ENCODE results near the gene TSNAX. TPM values are rescaled to one million over a fixed set of nuclear protein-coding genes. Genes with fewer than 3 reads are reported as not detected.
"Not testable (repeated sequence)": the region's sequence is repeated elsewhere in the genome, so short reads cannot be mapped to it uniquely, and the experiment has no call there.

The TSNAX gene
- polyA plus RNA-seq, 4 donors = 52.4 to 63.4 (median 60.9) TPM

DNA sequence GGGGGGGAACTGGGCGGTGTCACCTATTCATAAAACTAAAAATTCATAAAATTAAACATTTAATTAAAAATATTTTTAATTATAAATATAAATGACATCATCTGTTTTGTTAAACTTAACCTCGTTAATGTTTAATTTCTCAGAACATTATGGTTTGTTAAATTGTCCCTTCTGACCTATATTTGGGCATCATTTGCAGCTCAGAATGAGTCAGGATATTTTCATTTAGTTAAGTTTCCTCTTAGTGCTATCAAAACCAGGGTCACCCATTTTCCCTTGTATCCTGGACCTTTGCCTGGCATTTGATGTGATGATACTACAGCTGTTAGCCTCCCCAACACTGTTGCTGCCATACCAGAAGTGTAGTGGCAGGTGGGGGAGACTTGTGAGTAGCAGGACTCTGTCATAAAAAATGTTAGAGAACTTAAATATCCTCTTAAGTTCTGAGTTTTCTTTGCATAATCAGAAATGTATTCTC lies 30.3 kb downstream of the TSNAX start:
- DNase-seq (ENCODE audit: low read depth in 4 of 4, low spot score in 3 of 4) = no peak

DNA sequence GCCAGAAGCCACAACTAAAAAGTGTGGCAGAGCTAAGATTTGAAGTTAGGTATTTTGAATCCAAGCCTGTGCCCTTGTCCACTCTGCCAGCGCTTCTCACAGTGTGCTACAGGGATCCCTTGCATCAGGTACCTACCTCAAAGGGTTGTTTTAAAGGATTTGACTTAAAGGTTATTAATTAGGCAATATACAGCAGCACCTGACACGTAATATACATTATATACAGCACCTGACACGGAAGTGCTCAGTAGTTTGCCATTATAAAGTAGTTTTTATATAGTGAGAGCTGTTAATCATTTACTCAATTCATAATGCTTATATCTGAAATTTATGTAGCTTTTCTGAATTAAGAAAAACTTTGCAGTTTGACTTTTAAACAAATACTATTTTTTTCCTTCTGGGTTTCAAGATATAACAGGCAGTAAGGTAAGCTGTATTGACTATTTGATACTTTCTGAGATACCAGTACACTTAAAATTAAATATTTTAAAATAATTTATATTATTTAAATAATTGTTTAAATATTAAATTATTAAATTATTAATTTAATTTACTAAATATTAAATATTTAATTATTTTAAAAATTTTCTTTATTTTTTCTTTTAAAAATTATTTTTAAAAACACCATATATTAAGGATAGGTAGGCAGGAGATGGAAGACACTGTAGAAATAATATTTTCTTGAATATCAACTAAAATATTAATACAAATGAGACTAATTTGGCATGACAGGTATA lies 33.3 kb downstream of the TSNAX start:
- no peak for DNase-seq (ENCODE audit: low read depth in 4 of 4, low spot score in 3 of 4)

DNA sequence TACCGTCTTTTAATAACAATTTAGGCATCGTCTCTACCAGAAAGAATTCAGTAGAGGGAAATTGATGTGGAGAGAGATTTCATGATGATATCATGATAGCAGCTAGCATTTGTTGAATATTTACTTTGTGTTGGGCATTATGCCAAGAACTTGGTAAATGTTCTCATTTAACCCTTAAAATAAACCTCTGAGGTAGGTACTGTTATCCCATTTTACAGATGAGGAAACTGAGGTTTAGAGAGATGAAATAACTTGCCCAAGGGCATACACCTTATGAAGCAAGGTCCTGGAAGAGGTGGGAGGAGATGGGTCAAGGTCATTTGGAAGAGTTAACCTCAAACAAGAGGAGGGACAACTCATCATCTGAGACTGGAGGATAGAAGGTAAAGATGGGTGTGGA lies 34.8 kb downstream of the TSNAX start:
- DNase-seq (ENCODE audit: low read depth in 4 of 4, low spot score in 3 of 4) = no peak

DNA sequence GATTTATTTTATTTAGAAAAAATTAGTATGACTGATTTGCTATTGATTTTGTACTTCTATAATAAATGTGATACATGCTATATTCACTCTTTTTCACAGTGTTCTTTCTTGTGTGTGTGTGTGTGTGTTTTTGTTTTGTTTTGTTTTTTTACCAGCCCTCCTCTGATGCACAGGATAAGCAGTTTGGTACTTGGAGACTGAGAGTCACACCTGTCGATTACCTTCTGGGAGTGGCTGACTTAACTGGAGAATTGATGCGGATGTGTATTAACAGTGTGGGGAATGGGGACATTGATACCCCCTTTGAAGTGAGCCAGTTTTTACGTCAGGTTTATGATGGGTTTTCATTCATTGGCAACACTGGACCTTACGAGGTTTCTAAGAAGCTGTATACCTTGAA lies 35.9 kb downstream of the TSNAX start:
- no peak for DNase-seq (ENCODE audit: low read depth in 4 of 4, low spot score in 3 of 4)

DNA sequence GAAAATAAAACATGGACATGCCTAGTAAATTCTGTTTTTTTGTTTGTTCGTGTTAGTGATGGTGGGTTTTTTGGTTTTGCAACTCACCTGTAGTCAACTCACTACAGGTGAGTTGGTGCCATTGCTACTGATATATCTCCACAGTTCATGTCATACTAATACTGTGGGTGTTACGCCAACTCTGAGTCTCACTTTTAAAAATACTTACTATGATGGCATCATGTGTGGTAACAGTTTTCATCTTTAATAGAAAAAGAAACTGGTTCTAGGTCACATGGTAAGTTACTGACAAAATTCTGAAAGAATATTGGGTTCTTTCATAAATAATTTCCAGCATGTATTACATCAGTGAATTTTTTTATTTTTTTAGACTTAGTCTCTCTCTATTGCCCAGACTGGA lies 38.0 kb downstream of the TSNAX start:
- DNase-seq (ENCODE audit: low read depth in 4 of 4, low spot score in 3 of 4) = no peak

DNA sequence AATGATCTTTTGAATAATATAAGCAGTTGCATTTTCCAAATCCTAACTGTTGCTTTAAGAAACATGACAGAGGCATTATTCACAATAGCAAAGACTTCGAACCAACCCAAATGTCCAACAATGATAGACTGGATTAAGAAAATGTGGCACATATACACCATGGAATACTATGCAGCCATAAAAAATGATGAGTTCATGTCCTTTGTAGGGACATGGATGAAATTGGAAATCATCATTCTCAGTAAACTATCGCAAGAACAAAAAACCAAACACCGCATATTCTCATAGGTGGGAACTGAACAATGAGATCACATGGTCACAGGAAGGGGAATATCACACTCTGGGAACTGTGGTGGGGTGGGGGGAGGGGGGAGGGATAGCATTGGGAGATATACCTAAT lies 41.8 kb downstream of the TSNAX start:
- not testable (repeated sequence) for DNase-seq (ENCODE audit: low read depth in 4 of 4, low spot score in 3 of 4)

DNA sequence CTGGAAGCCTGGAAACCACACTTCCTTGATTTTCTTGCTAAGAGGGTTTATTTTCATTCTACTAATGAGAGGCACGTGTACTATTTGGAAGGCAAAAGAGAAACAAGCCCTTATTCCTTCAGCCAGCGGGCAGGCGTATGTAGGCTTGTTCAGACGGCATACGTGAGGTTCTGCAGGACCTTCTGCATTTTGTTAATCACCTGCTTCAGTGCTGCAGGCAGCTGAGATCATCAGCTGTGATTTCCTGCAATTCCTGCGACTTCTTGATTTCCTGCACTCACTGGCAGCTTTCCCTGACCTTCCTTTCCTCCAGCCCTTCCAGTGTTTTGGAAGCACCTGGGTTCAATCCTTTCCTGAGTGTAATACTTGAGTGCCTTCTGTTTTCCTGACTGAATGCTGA lies 43.4 kb downstream of the TSNAX start:
- DNase-seq (ENCODE audit: low read depth in 4 of 4, low spot score in 3 of 4) = no peak

DNA sequence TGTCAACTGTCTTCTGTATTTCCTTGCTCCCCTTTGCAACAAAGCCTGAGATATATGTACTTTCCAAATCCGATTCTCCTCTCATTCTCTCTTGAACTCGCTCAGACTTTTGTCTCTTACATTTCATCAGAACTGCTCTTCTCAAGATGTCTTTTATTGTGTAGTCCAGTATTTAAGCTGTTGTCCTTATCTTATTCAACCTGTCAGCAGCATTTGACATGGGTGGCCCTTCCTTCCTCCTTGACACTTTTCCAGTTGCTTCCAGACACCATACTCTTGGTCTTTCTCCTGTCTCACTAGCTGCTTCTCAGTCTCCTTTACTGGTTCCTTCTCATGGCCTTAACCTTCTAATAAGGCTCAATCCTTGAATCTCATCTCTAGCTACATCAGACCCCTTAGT lies 47.0 kb downstream of the TSNAX start:
- DNase-seq (ENCODE audit: low read depth in 4 of 4, low spot score in 3 of 4) = no peak

DNA sequence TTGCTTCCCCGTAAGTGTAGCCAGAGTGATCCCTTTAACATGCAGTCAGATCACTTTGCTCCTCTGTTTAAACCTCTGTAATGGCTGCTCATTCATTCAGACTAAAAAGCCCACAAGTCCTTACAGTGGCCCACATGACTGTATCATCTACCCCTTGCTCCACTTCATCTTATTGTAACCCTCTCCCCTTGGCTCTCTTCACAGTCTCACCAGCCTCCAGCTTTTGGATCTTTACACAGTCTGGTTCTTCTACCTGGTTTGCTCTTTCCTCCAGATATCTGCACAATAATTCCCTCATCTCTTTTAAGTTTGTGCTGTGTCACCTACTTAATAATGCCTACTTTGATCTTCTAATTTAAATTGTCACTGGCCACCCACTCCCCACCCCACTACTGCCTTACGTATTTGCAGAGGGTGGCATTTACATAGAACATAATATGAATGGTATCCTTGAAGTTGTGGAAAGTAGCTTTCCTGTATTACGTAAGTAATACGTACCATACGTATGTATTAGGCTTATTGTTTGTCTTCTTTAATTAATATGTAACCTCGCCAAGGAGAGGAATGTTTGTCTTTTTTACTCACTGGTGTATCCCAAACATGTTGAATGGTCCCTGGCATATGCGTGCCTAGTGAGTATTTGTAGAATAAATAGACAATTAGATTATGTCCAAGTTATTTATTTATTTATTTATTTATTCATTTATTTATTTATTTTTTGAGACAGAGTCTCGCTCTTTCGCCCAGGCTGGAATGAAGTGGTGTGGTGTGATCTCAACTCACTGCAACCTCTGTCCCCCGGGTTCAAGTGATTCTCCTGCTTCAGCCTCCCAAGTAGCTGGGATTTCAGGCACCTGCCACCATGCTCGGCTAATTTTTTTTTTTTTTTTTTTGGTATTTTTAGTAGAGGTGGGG lies 48.6 kb downstream of the TSNAX start:
- DNase-seq (ENCODE audit: low read depth in 4 of 4, low spot score in 3 of 4) = no peak

DNA sequence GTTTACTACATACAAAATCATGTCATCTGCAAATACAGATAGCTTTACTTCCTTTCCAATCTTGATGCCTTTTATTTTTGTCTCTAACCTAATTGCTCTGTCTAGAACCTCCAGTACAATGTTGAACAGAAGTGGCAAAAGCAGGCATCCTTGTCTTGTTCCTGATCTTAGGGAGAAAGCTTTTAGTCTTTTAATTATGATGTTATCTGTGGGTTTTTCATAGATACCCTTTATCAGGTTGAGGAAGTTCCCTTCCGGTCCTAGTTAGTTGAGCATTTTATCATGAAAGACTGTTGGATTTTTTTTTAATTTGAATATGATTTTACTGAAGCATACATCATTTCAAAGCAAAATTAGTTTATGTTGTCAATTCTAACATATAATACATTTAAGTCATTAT lies 52.4 kb downstream of the TSNAX start:
- no peak for DNase-seq (ENCODE audit: low read depth in 4 of 4, low spot score in 3 of 4)

DNA sequence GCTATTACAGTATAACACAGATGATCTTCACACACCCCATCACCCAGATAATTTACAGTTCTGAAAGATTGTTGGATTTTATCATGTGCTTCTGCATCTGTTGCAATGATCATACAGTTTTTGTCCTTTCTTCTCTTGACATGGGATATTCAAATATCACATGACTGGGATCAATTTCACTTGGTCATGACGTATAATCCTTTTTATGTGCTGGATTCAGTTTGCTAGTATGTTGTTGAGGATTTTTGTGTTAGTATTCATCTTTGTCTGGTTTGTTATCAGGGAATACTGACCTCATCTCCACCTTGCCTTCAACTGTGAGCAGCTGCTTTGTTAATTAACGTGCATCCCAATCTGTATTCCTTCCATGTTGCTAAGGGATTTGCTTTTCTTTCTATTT lies 53.4 kb downstream of the TSNAX start:
- DNase-seq (ENCODE audit: low read depth in 4 of 4, low spot score in 3 of 4) = no peak

DNA sequence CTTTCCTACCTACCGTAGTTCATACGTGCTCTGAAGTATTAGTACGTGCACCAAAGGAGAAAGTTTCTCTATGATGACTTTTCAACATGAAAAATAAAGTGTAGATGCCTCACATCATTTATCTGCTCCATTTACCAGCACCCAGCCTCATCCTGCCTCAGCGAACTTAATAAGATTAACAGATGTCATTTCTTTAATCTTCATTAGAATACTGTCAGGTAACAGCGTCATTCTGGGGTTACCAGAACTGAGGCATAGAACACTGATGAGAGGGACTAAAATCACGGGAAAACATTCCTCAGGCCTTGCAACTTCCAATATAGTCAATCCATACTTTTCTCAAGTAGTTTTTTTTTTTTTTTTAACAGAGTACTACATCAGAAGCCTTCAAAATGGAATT lies 54.9 kb downstream of the TSNAX start:
- DNase-seq (ENCODE audit: low read depth in 4 of 4, low spot score in 3 of 4) = no peak

DNA sequence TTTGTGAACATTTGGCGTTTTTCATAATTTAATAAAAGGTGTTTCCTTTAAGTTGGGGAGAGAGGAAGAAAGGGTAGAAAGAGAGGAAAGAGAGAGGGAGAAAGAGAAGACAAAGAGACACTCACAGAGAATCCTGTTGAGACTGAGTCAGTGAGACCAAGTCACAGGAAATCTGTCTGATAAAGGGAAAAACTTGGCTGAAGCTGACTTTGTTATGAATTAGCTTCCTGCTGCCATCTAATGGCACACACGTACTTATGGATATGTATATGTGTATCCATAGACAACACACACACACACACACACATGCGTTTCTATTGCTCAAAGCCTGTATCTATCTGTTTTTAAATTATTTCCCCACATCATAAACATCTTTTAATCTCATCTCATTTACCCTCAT lies 55.6 kb downstream of the TSNAX start:
- DNase-seq (ENCODE audit: low read depth in 4 of 4, low spot score in 3 of 4) = no peak

DNA sequence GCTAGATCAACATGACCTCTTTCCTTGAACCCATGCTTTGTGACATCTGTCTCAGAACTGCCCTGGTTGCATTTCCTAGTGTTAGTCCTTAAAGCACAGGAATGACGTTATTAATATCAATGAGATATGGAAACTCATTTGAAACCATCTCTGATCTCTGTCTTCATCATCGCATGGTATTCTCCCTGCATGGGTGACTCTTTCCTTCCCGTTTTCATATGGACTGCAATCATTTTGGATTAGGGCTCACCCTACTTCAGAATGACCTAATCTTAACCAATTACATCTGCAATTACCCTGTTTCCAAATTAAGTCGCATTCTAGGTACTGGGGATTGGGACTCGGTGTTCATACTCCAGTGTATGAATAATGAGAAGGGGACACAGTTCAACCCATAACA lies 56.5 kb downstream of the TSNAX start:
- no peak for DNase-seq (ENCODE audit: low read depth in 4 of 4, low spot score in 3 of 4)

DNA sequence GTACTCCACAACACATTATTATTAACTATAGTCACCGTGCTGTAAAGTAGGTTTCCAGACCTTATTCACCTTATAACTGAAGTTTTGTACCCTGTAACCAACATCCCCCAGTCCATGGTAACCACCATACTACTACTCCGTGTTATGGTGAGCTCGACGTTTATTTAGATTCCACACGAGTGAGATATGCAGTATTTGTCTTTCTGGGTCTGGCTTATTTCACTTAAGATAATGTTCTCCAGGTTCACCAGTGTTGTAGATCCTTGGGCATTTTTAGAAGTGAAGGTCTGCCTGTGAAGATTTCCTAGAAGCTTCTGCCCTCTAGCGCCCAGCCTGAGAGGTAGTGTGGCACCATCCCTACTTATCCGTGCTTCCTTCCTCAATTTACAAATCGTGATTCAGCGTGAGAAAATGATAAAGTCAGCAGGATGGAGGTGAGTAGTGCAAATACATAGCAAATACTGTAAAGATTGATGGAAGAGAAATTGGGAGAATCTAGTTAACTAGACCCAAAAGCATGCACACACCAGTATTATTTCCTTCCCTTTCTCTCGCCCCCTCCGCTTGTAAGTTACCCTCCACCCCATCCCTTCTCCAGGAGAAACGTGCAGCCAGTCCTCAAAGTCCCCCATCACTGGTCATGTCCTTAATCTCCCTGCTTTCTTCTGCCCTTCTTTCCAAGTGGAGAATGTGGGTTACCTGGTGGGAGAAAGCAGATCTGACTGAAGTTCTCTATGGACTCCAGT lies 62.2 kb downstream of the TSNAX start:
- no peak for DNase-seq (ENCODE audit: low read depth in 4 of 4, low spot score in 3 of 4)

DNA sequence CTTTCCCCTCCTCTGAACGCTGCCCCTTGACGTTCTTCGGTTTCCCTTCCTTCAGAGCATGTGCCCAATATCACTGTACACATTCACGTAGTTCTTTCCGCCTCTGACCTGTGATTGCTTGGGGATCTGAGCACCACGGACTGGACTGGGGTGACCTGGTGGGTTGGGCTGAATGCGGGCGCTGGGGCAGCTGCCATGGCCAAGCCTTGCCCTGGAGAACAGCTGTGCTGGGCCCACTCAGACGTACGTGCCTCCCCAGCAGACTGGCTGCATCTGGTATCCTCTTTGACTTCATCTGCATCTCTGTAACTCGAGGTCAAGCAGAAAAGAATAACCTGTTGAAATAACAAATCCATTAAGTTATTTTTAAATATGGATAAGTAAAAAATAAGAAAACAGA lies 63.0 kb downstream of the TSNAX start:
- no peak for DNase-seq (ENCODE audit: low read depth in 4 of 4, low spot score in 3 of 4)

DNA sequence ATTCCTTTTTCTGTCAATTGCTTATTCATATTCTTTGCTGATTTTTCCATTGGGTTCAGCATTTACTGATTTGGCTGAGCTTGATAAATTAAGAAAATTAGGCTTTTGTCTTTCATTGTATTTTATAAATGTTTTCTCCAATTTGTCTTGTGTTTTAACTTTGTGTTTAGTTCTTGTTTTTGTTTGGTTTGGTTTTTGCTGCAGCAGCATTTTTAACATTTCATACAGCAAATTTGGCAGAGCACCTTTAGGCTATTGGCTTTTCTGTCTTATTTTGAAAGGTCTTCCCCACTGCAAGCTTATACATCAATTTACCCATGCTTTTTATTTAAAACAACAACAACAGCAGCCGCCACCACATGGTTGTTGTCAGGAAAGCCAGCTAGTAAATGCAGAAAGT lies 64.3 kb downstream of the TSNAX start:
- DNase-seq (ENCODE audit: low read depth in 4 of 4, low spot score in 3 of 4) = no peak

DNA sequence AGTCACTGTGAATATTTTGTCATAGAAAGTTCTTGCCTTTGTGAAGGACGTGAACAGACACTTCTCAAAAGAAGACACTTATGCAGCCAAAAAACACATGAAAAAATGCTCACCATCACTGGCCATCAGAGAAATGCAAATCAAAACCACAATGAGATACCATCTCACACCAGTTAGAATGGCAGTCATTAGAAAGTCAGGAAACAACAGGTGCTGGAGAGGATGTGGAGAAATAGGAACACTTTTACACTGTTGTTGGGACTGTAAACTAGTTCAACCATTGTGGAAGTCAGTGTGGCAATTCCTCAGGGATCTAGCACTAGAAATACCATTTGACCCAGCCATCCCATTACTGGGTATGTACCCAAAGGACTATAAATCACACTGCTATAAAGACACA lies 64.8 kb downstream of the TSNAX start:
- DNase-seq (ENCODE audit: low read depth in 4 of 4, low spot score in 3 of 4) = not testable (repeated sequence)

DNA sequence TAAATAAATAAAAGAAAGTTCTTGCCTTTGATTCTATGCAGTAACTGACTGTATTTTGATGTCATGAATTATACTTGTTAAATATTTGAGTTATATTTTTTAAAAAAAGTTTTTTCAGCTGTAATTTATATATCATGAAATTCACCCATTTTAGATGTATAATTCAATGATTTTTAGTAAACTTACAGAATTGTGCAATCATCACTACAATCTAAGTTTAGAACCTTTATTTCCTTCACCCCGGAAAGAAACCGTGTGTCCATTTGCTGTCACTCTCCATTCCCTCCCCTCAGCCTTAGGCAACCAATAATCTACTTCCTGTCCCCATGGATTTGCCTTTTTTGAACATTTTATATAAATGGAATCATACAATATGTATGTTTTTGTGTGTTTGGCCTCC lies 65.7 kb downstream of the TSNAX start:
- no peak for DNase-seq (ENCODE audit: low read depth in 4 of 4, low spot score in 3 of 4)

DNA sequence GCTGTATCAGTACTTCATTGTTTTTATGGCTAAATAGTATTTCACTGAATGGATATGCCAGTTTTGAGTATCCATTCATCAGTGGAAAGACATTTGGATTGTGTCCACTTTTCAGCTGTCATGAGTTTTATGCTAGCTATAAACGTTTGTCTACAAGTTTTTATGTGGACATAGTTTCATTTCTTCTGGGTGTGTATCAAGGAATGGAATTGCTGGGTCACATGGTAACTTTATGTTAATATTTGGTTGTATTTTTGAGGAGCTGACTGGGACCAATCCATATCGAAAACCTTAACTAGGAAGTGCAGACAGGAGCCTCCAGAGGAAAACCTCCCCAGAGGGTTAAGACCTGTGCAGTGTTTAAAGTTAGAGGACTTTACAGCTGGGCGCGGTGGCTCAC lies 66.3 kb downstream of the TSNAX start:
- no peak for DNase-seq (ENCODE audit: low read depth in 4 of 4, low spot score in 3 of 4)

DNA sequence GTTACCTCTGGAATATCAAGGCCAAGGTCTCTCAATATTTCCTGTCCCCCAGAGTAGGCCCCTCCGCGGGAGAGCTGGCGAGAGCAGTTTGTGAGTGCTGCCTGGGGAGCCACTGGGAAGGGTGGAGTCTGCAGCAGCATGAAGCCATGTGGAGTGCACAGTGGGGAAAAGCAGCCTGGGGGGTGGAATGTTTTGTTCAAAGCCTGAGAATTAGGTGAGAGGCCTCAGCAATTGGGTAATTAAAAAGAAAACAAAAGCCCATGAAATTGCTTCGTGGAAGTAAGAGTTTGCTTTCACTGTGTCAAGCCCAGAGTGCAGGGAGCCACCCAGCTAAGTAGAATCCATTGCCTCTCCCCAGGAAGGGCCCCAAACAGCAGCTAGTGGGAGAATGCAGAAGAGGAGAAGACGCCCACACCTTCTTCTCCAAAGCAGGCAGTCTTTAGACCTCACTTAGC lies 67.9 kb downstream of the TSNAX start:
- no peak for DNase-seq (ENCODE audit: low read depth in 4 of 4, low spot score in 3 of 4)
